Neural progenitor cell (in vitro differentiated cells): ENCODE measurements around the gene IL5RA. TPM values are rescaled to one million over a fixed set of nuclear protein-coding genes. Genes with fewer than 3 reads are reported as not detected.

Source experiments
- DNase-seq: peaks from one replicate; pipeline ENCODE4 v3.0.0-alpha.2; 2016; ENCODE audit warnings: low spot score
- H2AFZ ChIP-seq: fragments of 200-600 bp; sonication (generic); replicated peaks from 2 replicates; pipeline ENCODE4 v1.6.1; 2016; ENCODE audit warnings: antibody characterized with exemption
- H3F3A ChIP-seq: fragments of 200-600 bp; sonication (generic); 2 replicates; pipeline ENCODE4 v1.6.1; 2016; ENCODE audit warnings: antibody characterized with exemption, low read depth
- H3K27ac ChIP-seq: fragments of 200-600 bp; sonication (generic); 2 replicates; pipeline ENCODE4 v1.5.1; 2016; ENCODE audit warnings: mild to moderate bottlenecking
- H3K27me3 ChIP-seq: fragments of 200-600 bp; sonication (generic); 2 replicates; pipeline ENCODE4 v1.6.1; 2016; ENCODE audit warnings: mild to moderate bottlenecking, moderate library complexity
- H3K36me3 ChIP-seq: fragments of 200-600 bp; sonication (generic); 2 replicates; pipeline ENCODE4 v1.5.1; 2016
- H3K4me1 ChIP-seq: fragments of 200-600 bp; sonication (generic); 2 replicates; pipeline ENCODE4 v1.6.1; 2016; ENCODE audit warnings: mixed run types
- H3K4me2 ChIP-seq: fragments of 200-600 bp; sonication (generic); 2 replicates; pipeline ENCODE4 v1.6.1; 2016
- H3K4me3 ChIP-seq: fragments of 200-600 bp; sonication (generic); 2 replicates; pipeline ENCODE4 v1.5.1; 2016
- H3K79me2 ChIP-seq: fragments of 200-600 bp; sonication (generic); 2 replicates; pipeline ENCODE4 v1.6.1; 2016; ENCODE audit warnings: low read depth
- H3K9ac ChIP-seq: fragments of 200-600 bp; sonication (generic); 2 replicates; pipeline ENCODE4 v1.6.1; 2016
- H3K9me3 ChIP-seq: fragments of 200-600 bp; sonication (generic); 2 replicates; pipeline ENCODE4 v1.5.1; 2016; ENCODE audit warnings: low read depth
- H4K20me1 ChIP-seq: fragments of 200-600 bp; sonication (generic); 2 replicates; pipeline ENCODE4 v1.6.1; 2016; ENCODE audit warnings: low read depth
- H3K27ac Mint-ChIP-seq: 3 replicates; pipeline ENCODE4 v1.8.0; 2021; ENCODE audit warnings: mixed read lengths
- H3K27me3 Mint-ChIP-seq: 2 replicates; pipeline ENCODE4 v1.8.0; 2022; ENCODE audit warnings: low read depth, mild to moderate bottlenecking, inconsistent platforms, moderate library complexity, mixed read lengths; ENCODE audit not compliant: insufficient read depth
- H3K36me3 Mint-ChIP-seq: 3 replicates; pipeline ENCODE4 v1.8.0; 2021; ENCODE audit warnings: mixed read lengths
- H3K4me1 Mint-ChIP-seq: 3 replicates; pipeline ENCODE4 v1.8.0; 2021; ENCODE audit warnings: mixed read lengths
- H3K4me3 Mint-ChIP-seq: 3 replicates; pipeline ENCODE4 v1.8.0; 2021; ENCODE audit warnings: mild to moderate bottlenecking, moderate library complexity, mixed read lengths
- H3K9me3 Mint-ChIP-seq: 3 replicates; pipeline ENCODE4 v1.8.0; 2020; ENCODE audit warnings: mixed read lengths
- CTCF ChIP-seq: fragments of 200-600 bp; sonication (generic); IDR thresholded peaks from 2 replicates; pipeline ENCODE4 v1.5.1; 2017; ENCODE audit warnings: antibody characterized with exemption, mild to moderate bottlenecking
- EZH2 ChIP-seq: fragments of 200-600 bp; sonication (generic); IDR thresholded peaks from 2 replicates; pipeline ENCODE4 v1.6.1; 2017; ENCODE audit warnings: antibody characterized with exemption, mild to moderate bottlenecking, moderate library complexity
- EZH2phosphoT487 ChIP-seq: fragments of 200-600 bp; sonication (generic); IDR thresholded peaks from 2 replicates; pipeline ENCODE4 v1.6.1; 2017; ENCODE audit warnings: antibody characterized with exemption
- total RNA-seq: library from RNA; depleted of rRNA; stranded (reverse); fragments of >200 nt; gene quantifications from 2 replicates; pipeline ENCODE4 v1.2.3, GENCODE V29; 2015; ENCODE audit warnings: low replicate concordance

Gene IL5RA
- total RNA-seq, 1 donor from 2014 or later: not detected

GRCh38 chr3:3117651-3118050, 7.5 kb upstream of the IL5RA start:
- no peaks in the 10 kb centered on the region for H3K9me3 Mint-ChIP-seq

GRCh38 chr3:3113042-3113709, 3.0 kb upstream of the IL5RA start:
- Mint-ChIP-seq H3K27ac (no peak overlapping the region), H3K4me1 (peaks cover 5% of the 10 kb centered on the region), H3K36me3 (no peaks in the 10 kb centered on the region), H3K4me3 (no peak overlapping the region), H3K9me3 (no peaks in the 10 kb centered on the region), H3K27me3 (peaks cover 4% of the 10 kb centered on the region)
- Histone ChIP-seq H3K4me2 (no peak overlapping the region), H4K20me1 (no peaks in the 10 kb centered on the region), H3K27me3 (no peaks in the 10 kb centered on the region), H3F3A (peaks cover 3% of the 10 kb centered on the region), H3K4me3 (no peak overlapping the region), H3K9me3 (no peaks in the 10 kb centered on the region), H3K9ac (no peak overlapping the region), H3K27ac (no peak overlapping the region), H3K4me1 (peaks cover 8% of the 10 kb centered on the region), H2AFZ (no peak overlapping the region), H3K79me2 (no peaks in the 10 kb centered on the region), H3K36me3 (no peaks in the 10 kb centered on the region)
- no peak for TF ChIP-seq EZH2phosphoT487
- TF ChIP-seq CTCF: no peak
- TF ChIP-seq EZH2: no peak
- DNase-seq: no peak

More at GRCh38 chr3:3117651-3118050, 7.5 kb upstream of the IL5RA start:
- Mint-ChIP-seq H3K27ac (no peak overlapping the region), H3K27me3 (peaks cover 8% of the 10 kb centered on the region), H3K4me3 (no peak overlapping the region), H3K36me3 (no peaks in the 10 kb centered on the region), H3K4me1 (no peaks in the 10 kb centered on the region)
- Histone ChIP-seq H3K4me1 (no peaks in the 10 kb centered on the region), H3K9me3 (no peaks in the 10 kb centered on the region), H4K20me1 (no peaks in the 10 kb centered on the region), H3K79me2 (no peaks in the 10 kb centered on the region), H2AFZ (no peak overlapping the region), H3K9ac (no peak overlapping the region), H3K27me3 (no peaks in the 10 kb centered on the region), H3F3A (no peaks in the 10 kb centered on the region), H3K27ac (no peak overlapping the region), H3K36me3 (no peaks in the 10 kb centered on the region), H3K4me3 (no peak overlapping the region), H3K4me2 (no peak overlapping the region)
- TF ChIP-seq EZH2phosphoT487 (no peak), CTCF (no peak), EZH2 (no peak)
- DNase-seq: no peak

GRCh38 chr3:3110749-3111361, 681 bp upstream of the IL5RA start:
- Histone ChIP-seq H2AFZ (peak overlapping the region; percentile 90), H3K4me3 (no peak overlapping the region), H3K9ac (no peak overlapping the region), H3K27me3 (no peaks in the 10 kb centered on the region), H3F3A (peaks cover 3% of the 10 kb centered on the region), H3K36me3 (no peaks in the 10 kb centered on the region), H3K9me3 (no peaks in the 10 kb centered on the region), H3K4me1 (peaks cover 8% of the 10 kb centered on the region), H3K79me2 (no peaks in the 10 kb centered on the region), H3K4me2 (no peak overlapping the region), H3K27ac (no peak overlapping the region), H4K20me1 (no peaks in the 10 kb centered on the region)
- H3K27ac Mint-ChIP-seq: no peak overlapping the region
- DNase-seq: no peak
- H3K36me3 Mint-ChIP-seq: no peaks in the 10 kb centered on the region
- H3K27me3 Mint-ChIP-seq: peaks cover 4% of the 10 kb centered on the region
- no peak overlapping the region for H3K4me3 Mint-ChIP-seq
- no peaks in the 10 kb centered on the region for H3K9me3 Mint-ChIP-seq
- peaks cover 5% of the 10 kb centered on the region for H3K4me1 Mint-ChIP-seq
- TF ChIP-seq CTCF: no peak
- TF ChIP-seq EZH2phosphoT487: no peak
- no peak for TF ChIP-seq EZH2
